ENCODE results near the gene DNAL4.

Gene DNAL4

GRCh38 chr22:38793317-38793716 is 626 bp downstream of the DNAL4 start:
- DNase-seq: no peak
- in situ Hi-C loops (cut with HindIII; ENCODE audit: low pct_ligation_motif_present, low pct_unique_long_range_greater_than_20kb, low sequenced_read_pairs): no loop called here

GRCh38 chr22:38792833-38793232 is 1.1 kb downstream of the DNAL4 start:
- no peak for DNase-seq
- in situ Hi-C loops (cut with HindIII; ENCODE audit: low pct_ligation_motif_present, low pct_unique_long_range_greater_than_20kb, low sequenced_read_pairs): no loop called here

GRCh38 chr22:38789606-38790005 is 4.3 kb downstream of the DNAL4 start:
- in situ Hi-C loops (cut with HindIII; ENCODE audit: low pct_ligation_motif_present, low pct_unique_long_range_greater_than_20kb, low sequenced_read_pairs): no loop called here
- no peak for DNase-seq

GRCh38 chr22:38788846-38789245 is 5.1 kb downstream of the DNAL4 start:
- DNase-seq: no peak

GRCh38 chr22:38788021-38788816 is 5.7 kb downstream of the DNAL4 start:
- in situ Hi-C loops (cut with HindIII; ENCODE audit: low pct_ligation_motif_present, low pct_unique_long_range_greater_than_20kb, low sequenced_read_pairs): no loop called here
- peak; percentile 30 for DNase-seq

More at GRCh38 chr22:38788846-38789245, 5.1 kb downstream of the DNAL4 start:
- in situ Hi-C loops (cut with HindIII; ENCODE audit: low pct_ligation_motif_present, low pct_unique_long_range_greater_than_20kb, low sequenced_read_pairs): no loop called here

GRCh38 chr22:38786631-38787030 is 7.3 kb downstream of the DNAL4 start:
- in situ Hi-C loops (cut with HindIII; ENCODE audit: low pct_ligation_motif_present, low pct_unique_long_range_greater_than_20kb, low sequenced_read_pairs): no loop called here

GRCh38 chr22:38784856-38785255 is 9.1 kb downstream of the DNAL4 start:
- in situ Hi-C loops (cut with HindIII; ENCODE audit: low pct_ligation_motif_present, low pct_unique_long_range_greater_than_20kb, low sequenced_read_pairs): no loop called here
- no peak for DNase-seq

More at GRCh38 chr22:38786631-38787030, 7.3 kb downstream of the DNAL4 start:
- DNase-seq: no peak

GRCh38 chr22:38784035-38784434 is 9.9 kb downstream of the DNAL4 start:
- no peak for DNase-seq
- in situ Hi-C loops (cut with HindIII; ENCODE audit: low pct_ligation_motif_present, low pct_unique_long_range_greater_than_20kb, low sequenced_read_pairs): no loop called here

GRCh38 chr22:38783095-38783615 is 10.8 kb downstream of the DNAL4 start:
- DNase-seq: no peak
- in situ Hi-C loops (cut with HindIII; ENCODE audit: low pct_ligation_motif_present, low pct_unique_long_range_greater_than_20kb, low sequenced_read_pairs): no loop called here

- DNase-seq: no peak
- in situ Hi-C loops (cut with HindIII; ENCODE audit: low pct_ligation_motif_present, low pct_unique_long_range_greater_than_20kb, low sequenced_read_pairs): no loop called here
These were observed 11.4 kb downstream of the DNAL4 start for GRCh38 chr22:38782402-38783094.

GRCh38 chr22:38781033-38781432 is 12.9 kb downstream of the DNAL4 start:
- no peak for DNase-seq
- in situ Hi-C loops (cut with HindIII; ENCODE audit: low pct_ligation_motif_present, low pct_unique_long_range_greater_than_20kb, low sequenced_read_pairs): no loop called here

- no peak for DNase-seq
- in situ Hi-C loops (cut with HindIII; ENCODE audit: low pct_ligation_motif_present, low pct_unique_long_range_greater_than_20kb, low sequenced_read_pairs): no loop called here
These were observed 16.8 kb downstream of the DNAL4 start for GRCh38 chr22:38777087-38777671.

GRCh38 chr22:38776086-38776485 is 17.9 kb downstream of the DNAL4 start:
- in situ Hi-C loops (cut with HindIII; ENCODE audit: low pct_ligation_motif_present, low pct_unique_long_range_greater_than_20kb, low sequenced_read_pairs): no loop called here
- no peak for DNase-seq

- no peak for DNase-seq
- in situ Hi-C loops (cut with HindIII; ENCODE audit: low pct_ligation_motif_present, low pct_unique_long_range_greater_than_20kb, low sequenced_read_pairs): no loop called here
These were observed 18.3 kb downstream of the DNAL4 start for GRCh38 chr22:38775656-38776055.

- in situ Hi-C loops (cut with HindIII; ENCODE audit: low pct_ligation_motif_present, low pct_unique_long_range_greater_than_20kb, low sequenced_read_pairs): no loop called here
- no peak for DNase-seq
These were observed 19.3 kb downstream of the DNAL4 start for GRCh38 chr22:38774496-38775166.

GRCh38 chr22:38773363-38773946 is 20.5 kb downstream of the DNAL4 start:
- no peak for DNase-seq
- in situ Hi-C loops (cut with HindIII; ENCODE audit: low pct_ligation_motif_present, low pct_unique_long_range_greater_than_20kb, low sequenced_read_pairs): no loop called here

GRCh38 chr22:38772623-38772873 is 21.4 kb downstream of the DNAL4 start:
- DNase-seq: no peak
- in situ Hi-C loops (cut with HindIII; ENCODE audit: low pct_ligation_motif_present, low pct_unique_long_range_greater_than_20kb, low sequenced_read_pairs): no loop called here

- in situ Hi-C loops (cut with HindIII; ENCODE audit: low pct_ligation_motif_present, low pct_unique_long_range_greater_than_20kb, low sequenced_read_pairs): no loop called here
- no peak for DNase-seq
These were observed 23.5 kb downstream of the DNAL4 start for GRCh38 chr22:38770257-38770949.
